H1 (cell line): ENCODE results near the gene PRR35.
A peak's percentile ranks its signal among the peaks of the same experiment; 100 is the strongest.

Experiments
- EZH2 ChIP-seq: fragments of 200-600 bp; sonication (generic); IDR thresholded peaks from 2 replicates; pipeline ENCODE4 v1.7.1; 2012; ENCODE audit warnings: low read depth, mild to moderate bottlenecking, moderate library complexity, low read length, inconsistent platforms; ENCODE audit not compliant: severe bottlenecking
- SP1 ChIP-seq: IDR thresholded peaks from 2 replicates; pipeline ENCODE4 v1.6.1; 2011; ENCODE audit warnings: low read depth, low read length
- TF ChIP-seq, protein P1 (sequence below), 3 experiments: IDR thresholded peaks; 1 replicate in 2 of 3; 2 replicates in 1 of 3; pipeline versions ENCODE4 v1.5.1 to v1.6.1; 2011; ENCODE audit warnings: low read length in 3 of 3, mild to moderate bottlenecking in 3 of 3, inconsistent platforms in 2 of 3, low read depth in 1 of 3, moderate library complexity in 1 of 3; ENCODE audit not compliant: insufficient read depth in 1 of 3; ENCODE audit errors: control extremely low read depth in 1 of 3

DNA sequence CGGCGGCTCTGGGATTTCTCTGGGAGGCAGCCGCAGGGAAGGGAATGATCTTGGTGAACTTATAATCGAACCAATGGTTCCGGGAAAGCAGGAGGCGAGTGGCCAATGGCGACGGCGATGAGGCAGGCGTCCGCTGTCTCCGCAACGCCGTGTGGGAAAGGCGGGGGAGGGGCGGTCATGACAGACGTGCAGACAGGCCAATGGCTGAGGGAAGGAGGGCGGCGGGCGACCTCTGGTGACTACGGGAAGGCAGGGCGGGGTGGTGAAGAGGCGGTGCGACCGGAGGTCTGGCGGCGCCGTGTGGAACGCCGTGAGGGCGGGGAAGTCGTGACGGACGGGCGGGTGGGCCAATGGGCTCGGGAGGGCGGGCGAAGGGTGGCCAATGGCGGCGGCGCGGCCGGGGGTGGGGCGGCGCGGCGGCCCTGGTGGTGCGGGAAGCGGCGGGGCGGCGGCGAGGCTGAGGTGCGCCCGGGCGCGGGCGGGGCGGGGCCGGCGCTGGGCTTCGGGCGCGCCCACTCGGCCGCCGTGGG is 29.5 kb downstream of the PRR35 start, which contains the start of gene RAB40C:
- TF ChIP-seq EZH2 = no peak
- TF ChIP-seq SP1 = peak; percentile 92
- TF ChIP-seq, protein P1, sequence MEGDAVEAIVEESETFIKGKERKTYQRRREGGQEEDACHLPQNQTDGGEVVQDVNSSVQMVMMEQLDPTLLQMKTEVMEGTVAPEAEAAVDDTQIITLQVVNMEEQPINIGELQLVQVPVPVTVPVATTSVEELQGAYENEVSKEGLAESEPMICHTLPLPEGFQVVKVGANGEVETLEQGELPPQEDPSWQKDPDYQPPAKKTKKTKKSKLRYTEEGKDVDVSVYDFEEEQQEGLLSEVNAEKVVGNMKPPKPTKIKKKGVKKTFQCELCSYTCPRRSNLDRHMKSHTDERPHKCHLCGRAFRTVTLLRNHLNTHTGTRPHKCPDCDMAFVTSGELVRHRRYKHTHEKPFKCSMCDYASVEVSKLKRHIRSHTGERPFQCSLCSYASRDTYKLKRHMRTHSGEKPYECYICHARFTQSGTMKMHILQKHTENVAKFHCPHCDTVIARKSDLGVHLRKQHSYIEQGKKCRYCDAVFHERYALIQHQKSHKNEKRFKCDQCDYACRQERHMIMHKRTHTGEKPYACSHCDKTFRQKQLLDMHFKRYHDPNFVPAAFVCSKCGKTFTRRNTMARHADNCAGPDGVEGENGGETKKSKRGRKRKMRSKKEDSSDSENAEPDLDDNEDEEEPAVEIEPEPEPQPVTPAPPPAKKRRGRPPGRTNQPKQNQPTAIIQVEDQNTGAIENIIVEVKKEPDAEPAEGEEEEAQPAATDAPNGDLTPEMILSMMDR (IDR thresholded peaks at IDR 0.05; ENCODE audit: control extremely low read depth in 1 of 3, insufficient read depth in 1 of 3, low read depth in 1 of 3, low read length in 3 of 3) = peak in 1 of 3 experiments; percentile 12; a peak in 1 of 4 replicates
